ENCODE data around the gene RNMT. TPM values are rescaled to one million over a fixed set of nuclear protein-coding genes. Genes with fewer than 3 reads are reported as not detected.

The RNMT gene
- total and polyA plus RNA-seq, 2 of the 4 experiments (the other 2 are of a cell fraction): 13.3 to 13.6 TPM

GRCh38 chr18:13730481-13730880 is 4.0 kb downstream of the RNMT start:
- Histone ChIP-seq H3K4me2 (ENCODE audit: low read depth, low read length) (no peak overlapping the region), H2BK120ac (ENCODE audit: low read depth, low read length) (no peak overlapping the region), H3K23ac (ENCODE audit: low read depth, low read length) (no peak overlapping the region), H2AFZ (replicated peaks; ENCODE audit: low read length, poor library complexity) (no peak overlapping the region), H2AK9ac (replicated peaks; ENCODE audit: low read depth, low read length, poor library complexity) (no peak overlapping the region), H3K4me1 (ENCODE audit: control insufficient read depth, insufficient read depth, low read length) (no peaks in the 10 kb centered on the region), H3K56ac (ENCODE audit: extremely low read depth, insufficient read depth, low read length) (no peak overlapping the region), H3K4ac (ENCODE audit: low read depth, low read length) (no peak overlapping the region), H3K9me3 (ENCODE audit: control insufficient read depth, insufficient read depth, low read length) (no peaks in the 10 kb centered on the region), H4K8ac (ENCODE audit: low read depth in 2 of 2, low read length in 2 of 2) (no peak overlapping the region), H3K79me1 (ENCODE audit: low read depth in 1 of 2, low read length in 2 of 2) (peaks cover 2 to 25% of the 10 kb centered on the region in 2 experiments), H3K9me1 (ENCODE audit: insufficient read depth, low read length) (no peaks in the 10 kb centered on the region), H3K4me3 (ENCODE audit: insufficient read depth, low read depth, low read length) (no peak overlapping the region), H3K27ac (ENCODE audit: insufficient read depth, low read length) (no peak overlapping the region), H4K5ac (ENCODE audit: low read depth, low read length) (no peak overlapping the region), H2BK15ac (ENCODE audit: low read depth, low read length) (no peak overlapping the region), H3K36me3 (ENCODE audit: control insufficient read depth, insufficient read depth, low read length) (peaks cover 8% of the 10 kb centered on the region), H3K14ac (replicated peaks; ENCODE audit: low read depth, low read length) (no peak overlapping the region), H3K18ac (ENCODE audit: low read depth, low read length) (no peak overlapping the region), H2AK5ac (ENCODE audit: low read depth, low read length) (no peak overlapping the region; the same call in 1 of the 2 replicates), H3K9ac (ENCODE audit: low read depth, low read length) (no peak overlapping the region), H2BK5ac (ENCODE audit: low read depth, low read length, poor library complexity, severe bottlenecking) (no peak overlapping the region), H3K27me3 (ENCODE audit: control insufficient read depth, insufficient read depth, low read length) (no peaks in the 10 kb centered on the region), H4K91ac (ENCODE audit: insufficient read depth, low read depth, low read length) (no peak overlapping the region), H4K20me1 (ENCODE audit: insufficient read depth, low read length) (peaks cover 10% of the 10 kb centered on the region; the same call in 1 of the 2 replicates), H2BK20ac (ENCODE audit: low read depth, low read length) (no peak overlapping the region)
- no CpG with 5 or more reads among the region's 1 CpG for whole genome bisulfite sequencing, 2 experiments (ENCODE audit: extremely low coverage in 2 of 2, insufficient read length in 1 of 2)
- no TSS peak for BruUV-seq (replicated peaks)
- intact Hi-C loops (cut with micrococcal nuclease) (no loop called here), in situ Hi-C loops (cut with MboI; ENCODE audit: low sequenced_read_pairs) (loop anchor here (25.0 kb wide), 1 partner anchor 743 kb away; the partner anchor contains the start of gene CEP192), dilution Hi-C loops (cut with HindIII; ENCODE audit: low sequenced_read_pairs, unreplicated experiment) (no loop called here)
- POLR2A ChIA-PET (ENCODE audit: unreplicated experiment): no interaction called here
- DNase-seq: no peak
- CTCF ChIA-PET: no interaction called here
- TF ChIP-seq CHD1 (IDR thresholded peaks at IDR 0.05; ENCODE audit: low read depth, low read length) (no peak), MAZ (IDR thresholded peaks at IDR 0.05; ENCODE audit: borderline replicate concordance, low read depth, low read length) (no peak), RAD21 (IDR thresholded peaks at IDR 0.05; ENCODE audit: low read length) (no peak), CEBPB (IDR thresholded peaks at IDR 0.05; ENCODE audit: low read depth, low read length) (no peak), MXI1 (IDR thresholded peaks at IDR 0.05; ENCODE audit: borderline replicate concordance, low read depth, low read length) (no peak), RFX5 (IDR thresholded peaks at IDR 0.05; ENCODE audit: low read depth, low read length) (no peak), MAFK (IDR thresholded peaks at IDR 0.05; ENCODE audit: low read depth, low read length) (no peak), POLR2A (IDR thresholded peaks at IDR 0.05; ENCODE audit: low read depth, low read length) (no peak), NFE2L2 (IDR thresholded peaks at IDR 0.05; ENCODE audit: low read depth, low read length) (no peak), RCOR1 (IDR thresholded peaks at IDR 0.05; ENCODE audit: insufficient replicate concordance, low read length) (no peak), SMC3 (IDR thresholded peaks at IDR 0.05; ENCODE audit: low read depth, low read length) (no peak), FOS (IDR thresholded peaks at IDR 0.05; ENCODE audit: low read depth, low read length) (no peak), BHLHE40 (IDR thresholded peaks at IDR 0.05; ENCODE audit: low read depth, low read length) (no peak)
- TF ChIP-seq, protein P1, sequence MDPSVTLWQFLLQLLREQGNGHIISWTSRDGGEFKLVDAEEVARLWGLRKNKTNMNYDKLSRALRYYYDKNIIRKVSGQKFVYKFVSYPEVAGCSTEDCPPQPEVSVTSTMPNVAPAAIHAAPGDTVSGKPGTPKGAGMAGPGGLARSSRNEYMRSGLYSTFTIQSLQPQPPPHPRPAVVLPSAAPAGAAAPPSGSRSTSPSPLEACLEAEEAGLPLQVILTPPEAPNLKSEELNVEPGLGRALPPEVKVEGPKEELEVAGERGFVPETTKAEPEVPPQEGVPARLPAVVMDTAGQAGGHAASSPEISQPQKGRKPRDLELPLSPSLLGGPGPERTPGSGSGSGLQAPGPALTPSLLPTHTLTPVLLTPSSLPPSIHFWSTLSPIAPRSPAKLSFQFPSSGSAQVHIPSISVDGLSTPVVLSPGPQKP (IDR thresholded peaks at IDR 0.05; ENCODE audit: borderline replicate concordance, low read depth, low read length): no peak
- TF ChIP-seq, protein P2, sequence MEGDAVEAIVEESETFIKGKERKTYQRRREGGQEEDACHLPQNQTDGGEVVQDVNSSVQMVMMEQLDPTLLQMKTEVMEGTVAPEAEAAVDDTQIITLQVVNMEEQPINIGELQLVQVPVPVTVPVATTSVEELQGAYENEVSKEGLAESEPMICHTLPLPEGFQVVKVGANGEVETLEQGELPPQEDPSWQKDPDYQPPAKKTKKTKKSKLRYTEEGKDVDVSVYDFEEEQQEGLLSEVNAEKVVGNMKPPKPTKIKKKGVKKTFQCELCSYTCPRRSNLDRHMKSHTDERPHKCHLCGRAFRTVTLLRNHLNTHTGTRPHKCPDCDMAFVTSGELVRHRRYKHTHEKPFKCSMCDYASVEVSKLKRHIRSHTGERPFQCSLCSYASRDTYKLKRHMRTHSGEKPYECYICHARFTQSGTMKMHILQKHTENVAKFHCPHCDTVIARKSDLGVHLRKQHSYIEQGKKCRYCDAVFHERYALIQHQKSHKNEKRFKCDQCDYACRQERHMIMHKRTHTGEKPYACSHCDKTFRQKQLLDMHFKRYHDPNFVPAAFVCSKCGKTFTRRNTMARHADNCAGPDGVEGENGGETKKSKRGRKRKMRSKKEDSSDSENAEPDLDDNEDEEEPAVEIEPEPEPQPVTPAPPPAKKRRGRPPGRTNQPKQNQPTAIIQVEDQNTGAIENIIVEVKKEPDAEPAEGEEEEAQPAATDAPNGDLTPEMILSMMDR (conservative IDR thresholded peaks at IDR 0.05; ENCODE audit: low read depth, low read length): no peak
- TF ChIP-seq, protein P3, sequence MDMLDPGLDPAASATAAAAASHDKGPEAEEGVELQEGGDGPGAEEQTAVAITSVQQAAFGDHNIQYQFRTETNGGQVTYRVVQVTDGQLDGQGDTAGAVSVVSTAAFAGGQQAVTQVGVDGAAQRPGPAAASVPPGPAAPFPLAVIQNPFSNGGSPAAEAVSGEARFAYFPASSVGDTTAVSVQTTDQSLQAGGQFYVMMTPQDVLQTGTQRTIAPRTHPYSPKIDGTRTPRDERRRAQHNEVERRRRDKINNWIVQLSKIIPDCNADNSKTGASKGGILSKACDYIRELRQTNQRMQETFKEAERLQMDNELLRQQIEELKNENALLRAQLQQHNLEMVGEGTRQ (IDR thresholded peaks at IDR 0.05; ENCODE audit: low read depth, low read length): no peak
- ATAC-seq (ENCODE audit: low read depth): no peak
